ENCODE results near the gene ZNF141.
"Not testable (repeated sequence)": the region's sequence is repeated elsewhere in the genome, so short reads cannot be mapped to it uniquely, and the experiment has no call there.

Gene ZNF141

GRCh38 chr4:385934-386707, 48.5 kb downstream of the ZNF141 start:
- no peak for DNase-seq

- no peak for DNase-seq
Measured at GRCh38 chr4:386708-387105, 49.1 kb downstream of the ZNF141 start.

GRCh38 chr4:404006-404405, 66.4 kb downstream of the ZNF141 start:
- DNase-seq = no peak

GRCh38 chr4:408321-408720, 70.7 kb downstream of the ZNF141 start:
- not testable (repeated sequence) for DNase-seq

GRCh38 chr4:422587-422986, 85.0 kb downstream of the ZNF141 start:
- DNase-seq = no peak
